Caco-2 (cell line): Measurements from ENCODE around the gene AMBRA1. TPM values are rescaled to one million over a fixed set of nuclear protein-coding genes. Genes with fewer than 3 reads are reported as not detected.

ENCODE experiments used
- BruUV-seq: library from RNA; stranded (reverse); fragments of 400-500 nt; replicated peaks from 2 replicates; lab custom pipeline; 2021; lab: Mats Ljungman, UMichigan
- CTCF ChIA-PET: fragments of 300-600 bp; sonication (Branson Sonifier 250); formaldehyde crosslinking; loops from one replicate; lab custom pipeline; 2022; ENCODE audit warnings: antibody characterized with exemption; lab: Charles Lee
- POLR2A ChIA-PET: fragments of 300-600 bp; sonication (Branson Sonifier 250); formaldehyde crosslinking; loops from one replicate; lab custom pipeline; 2022; ENCODE audit warnings: antibody characterized with exemption; lab: Charles Lee
- DNase-seq, 2 experiments: peaks; one replicate each; pipeline versions ENCODE4 v3.0.0 to v3.0.0-alpha.2; 2020 to 2022
- H3K27me3 ChIP-seq: replicated peaks from 2 replicates; pipeline ENCODE4 v1.6.0; 2011; ENCODE audit warnings: low read length; ENCODE audit not compliant: control insufficient read depth, insufficient read depth
- H3K36me3 ChIP-seq: 2 replicates; pipeline ENCODE4 v1.5.1; 2011; ENCODE audit warnings: low read length; ENCODE audit not compliant: control insufficient read depth, insufficient read depth
- H3K4me1 ChIP-seq: fragments of 250-450 bp; sonication (Bioruptor Pico); 2 replicates; pipeline ENCODE4 v1.5.1; 2020; ENCODE audit warnings: mild to moderate bottlenecking
- H3K4me3 ChIP-seq: 2 replicates; pipeline ENCODE4 v1.5.1; 2011; ENCODE audit warnings: low read depth, mild to moderate bottlenecking, control low read depth, low read length
- H3K9me3 ChIP-seq: fragments of 250-450 bp; sonication (Bioruptor Pico); 2 replicates; pipeline ENCODE4 v1.5.1; 2020; ENCODE audit warnings: mild to moderate bottlenecking, moderate library complexity
- H3K27ac Mint-ChIP-seq: one replicate; pipeline ENCODE4 v1.8.0; 2022; ENCODE audit warnings: mixed read lengths; ENCODE audit not compliant: unreplicated experiment
- H3K27me3 Mint-ChIP-seq: one replicate; pipeline ENCODE4 v1.8.0; 2022; ENCODE audit warnings: mixed read lengths; ENCODE audit not compliant: insufficient read depth, unreplicated experiment
- H3K36me3 Mint-ChIP-seq: one replicate; pipeline ENCODE4 v1.8.0; 2022; ENCODE audit warnings: mild to moderate bottlenecking, mixed read lengths; ENCODE audit not compliant: insufficient read depth, unreplicated experiment
- H3K4me1 Mint-ChIP-seq: one replicate; pipeline ENCODE4 v1.8.0; 2022; ENCODE audit warnings: low read depth, mixed read lengths; ENCODE audit not compliant: unreplicated experiment
- H3K4me3 Mint-ChIP-seq: one replicate; pipeline ENCODE4 v1.8.0; 2022; ENCODE audit warnings: mild to moderate bottlenecking, moderate library complexity, mixed read lengths; ENCODE audit not compliant: unreplicated experiment
- H3K9me3 Mint-ChIP-seq: one replicate; pipeline ENCODE4 v1.8.0; 2022; ENCODE audit warnings: mixed read lengths; ENCODE audit not compliant: unreplicated experiment
- CTCF ChIP-seq, 2 experiments: fragments of 200-600 bp in 1 of 2; IDR thresholded peaks; 1 replicate in 1 of 2; 2 replicates in 1 of 2; pipeline versions ENCODE4 v1.5.1 to v1.8.0; 2011 to 2022; ENCODE audit warnings: antibody characterized with exemption in 1 of 2, control low read depth in 1 of 2, inconsistent platforms in 1 of 2, low read depth in 1 of 2, low read length in 1 of 2, mild to moderate bottlenecking in 1 of 2, moderate library complexity in 1 of 2; ENCODE audit not compliant: insufficient read depth in 1 of 2, severe bottlenecking in 1 of 2, unreplicated experiment in 1 of 2
- intact Hi-C: fragments of 100-400 bp; cut with micrococcal nuclease; formaldehyde crosslinking; loops from one replicate; pipeline ENCODE4 v1.10.0; 2022; ENCODE audit not compliant: unreplicated experiment
- total RNA-seq: library from RNA; stranded (reverse); gene quantifications from 2 replicates; pipeline ENCODE4 v1.2.3, GENCODE V29; 2022

AMBRA1 gene
- total RNA-seq, 1 experiment from 2014 or later: 48.1 TPM

- H3K4me1 Mint-ChIP-seq: peaks cover 19% of the 10 kb centered on the region
- BruUV-seq: no TSS peak
- no peaks in the 10 kb centered on the region for H3K27me3 ChIP-seq
- ChIA-PET CTCF (no interaction called here), POLR2A (no interaction called here)
- H3K27me3 Mint-ChIP-seq: no peaks in the 10 kb centered on the region
- H3K9me3 ChIP-seq: no peaks in the 10 kb centered on the region
- intact Hi-C loops: no loop called here
- peaks cover 28% of the 10 kb centered on the region for H3K36me3 Mint-ChIP-seq
- H3K27ac Mint-ChIP-seq: no peak overlapping the region
- no peak for DNase-seq
- no peak for TF ChIP-seq CTCF (IDR thresholded peaks at IDR 0.05; ENCODE audit: insufficient read depth in 1 of 2, low read depth in 1 of 2, low read length in 1 of 2, severe bottlenecking in 1 of 2, unreplicated experiment in 1 of 2)
- no peaks in the 10 kb centered on the region for H3K9me3 Mint-ChIP-seq
- peaks cover 21% of the 10 kb centered on the region for H3K4me1 ChIP-seq
- H3K36me3 ChIP-seq: no peaks in the 10 kb centered on the region
- no peak overlapping the region for H3K4me3 Mint-ChIP-seq
- no peak overlapping the region for H3K4me3 ChIP-seq
Observed at GRCh38 chr11:46639197-46639839, 45.5 kb upstream of the AMBRA1 start.

- ChIA-PET CTCF (no interaction called here), POLR2A (no interaction called here)
- H3K9me3 Mint-ChIP-seq: no peaks in the 10 kb centered on the region
- intact Hi-C loops: no loop called here
- no peak overlapping the region for H3K4me3 Mint-ChIP-seq
- Histone ChIP-seq H3K9me3 (no peaks in the 10 kb centered on the region), H3K4me1 (peaks cover 21% of the 10 kb centered on the region), H3K4me3 (no peak overlapping the region), H3K27me3 (no peaks in the 10 kb centered on the region), H3K36me3 (no peaks in the 10 kb centered on the region; the same call in 1 of the 2 replicates)
- no peaks in the 10 kb centered on the region for H3K27me3 Mint-ChIP-seq
- DNase-seq: no peak
- TF ChIP-seq CTCF (IDR thresholded peaks at IDR 0.05; ENCODE audit: insufficient read depth in 1 of 2, low read depth in 1 of 2, low read length in 1 of 2, severe bottlenecking in 1 of 2, unreplicated experiment in 1 of 2): no peak
- BruUV-seq: no TSS peak
- peaks cover 19% of the 10 kb centered on the region for H3K4me1 Mint-ChIP-seq
- H3K27ac Mint-ChIP-seq: no peak overlapping the region
- peaks cover 22% of the 10 kb centered on the region for H3K36me3 Mint-ChIP-seq
Observed at GRCh38 chr11:46637546-46637945, 43.7 kb upstream of the AMBRA1 start.

- Histone ChIP-seq H3K27me3 (no peaks in the 10 kb centered on the region), H3K4me3 (no peak overlapping the region), H3K36me3 (no peaks in the 10 kb centered on the region; the same call in 1 of the 2 replicates), H3K4me1 (peaks cover 9% of the 10 kb centered on the region), H3K9me3 (no peaks in the 10 kb centered on the region)
- no peak overlapping the region for H3K27ac Mint-ChIP-seq
- no peaks in the 10 kb centered on the region for H3K9me3 Mint-ChIP-seq
- BruUV-seq: no TSS peak
- no peaks in the 10 kb centered on the region for H3K27me3 Mint-ChIP-seq
- TF ChIP-seq CTCF (IDR thresholded peaks at IDR 0.05; ENCODE audit: insufficient read depth in 1 of 2, low read depth in 1 of 2, low read length in 1 of 2, severe bottlenecking in 1 of 2, unreplicated experiment in 1 of 2): no peak
- DNase-seq: no peak
- peaks cover 12% of the 10 kb centered on the region for H3K4me1 Mint-ChIP-seq
- intact Hi-C loops: no loop called here
- ChIA-PET POLR2A (no interaction called here), CTCF (no interaction called here)
- peaks cover 26% of the 10 kb centered on the region for H3K36me3 Mint-ChIP-seq
- H3K4me3 Mint-ChIP-seq: no peak overlapping the region
Observed at GRCh38 chr11:46635557-46636139, 41.8 kb upstream of the AMBRA1 start.
